Osteocyte (in vitro differentiated cells): ENCODE data around the gene SORCS1. TPM values are rescaled to one million over a fixed set of nuclear protein-coding genes. Genes with fewer than 3 reads are reported as not detected.

Experiments
- DNase-seq: peaks from one replicate; pipeline ENCODE4 v3.0.0; 2021; ENCODE audit warnings: mixed read lengths; ENCODE audit not compliant: unreplicated experiment; ENCODE audit errors: extremely low spot score
- H3K27ac Mint-ChIP-seq: one replicate; pipeline ENCODE4 v1.8.0; 2021; ENCODE audit warnings: mild to moderate bottlenecking, mixed read lengths; ENCODE audit not compliant: unreplicated experiment
- H3K27me3 Mint-ChIP-seq: one replicate; pipeline ENCODE4 v1.8.0; 2021; ENCODE audit warnings: mixed read lengths; ENCODE audit not compliant: unreplicated experiment
- H3K36me3 Mint-ChIP-seq: one replicate; pipeline ENCODE4 v1.8.0; 2021; ENCODE audit warnings: mixed read lengths; ENCODE audit not compliant: unreplicated experiment
- H3K4me1 Mint-ChIP-seq: one replicate; pipeline ENCODE4 v1.8.0; 2021; ENCODE audit warnings: mixed read lengths; ENCODE audit not compliant: unreplicated experiment
- H3K4me3 Mint-ChIP-seq: one replicate; pipeline ENCODE4 v1.8.0; 2021; ENCODE audit warnings: mild to moderate bottlenecking, moderate library complexity, mixed read lengths; ENCODE audit not compliant: unreplicated experiment
- H3K9me3 Mint-ChIP-seq: one replicate; pipeline ENCODE4 v1.8.0; 2021; ENCODE audit warnings: mixed read lengths; ENCODE audit not compliant: unreplicated experiment
- total RNA-seq: library from RNA; stranded (reverse); gene quantifications from 2 replicates; pipeline ENCODE4 v1.2.1, GENCODE V29; 2021
- TF ChIP-seq, protein P1 (sequence below): fragments of 200-600 bp; sonication (generic); IDR thresholded peaks from 2 replicates; pipeline ENCODE4 v1.5.0; 2021; ENCODE audit warnings: antibody characterized with exemption, mild to moderate bottlenecking, moderate library complexity

The SORCS1 gene
- total RNA-seq, 1 donor from 2014 or later, result not detected

DNA sequence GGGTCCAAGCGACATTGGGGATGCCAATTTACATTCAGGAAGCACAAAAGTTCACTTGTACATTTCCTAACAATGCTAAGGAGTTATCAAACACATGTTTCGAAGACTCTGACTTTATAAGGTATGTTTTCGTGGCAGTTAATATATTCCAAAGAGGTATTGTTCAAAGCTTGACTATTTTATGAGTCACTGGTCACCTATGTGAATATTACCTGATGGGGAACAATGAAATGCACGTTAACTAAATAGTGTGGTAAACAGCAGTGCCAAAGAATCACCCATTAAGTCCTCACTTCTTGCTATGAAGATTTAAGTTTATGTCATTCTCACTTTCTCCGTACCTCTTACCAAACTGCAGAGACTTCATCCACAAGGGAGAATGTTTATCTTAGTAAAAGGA lies 550.2 kb downstream of the SORCS1 start:
- no peak overlapping the region for H3K27ac Mint-ChIP-seq
- no peak overlapping the region for H3K4me3 Mint-ChIP-seq
- no peaks in the 10 kb centered on the region for H3K9me3 Mint-ChIP-seq
- no peaks in the 10 kb centered on the region for H3K36me3 Mint-ChIP-seq
- TF ChIP-seq, protein P1, sequence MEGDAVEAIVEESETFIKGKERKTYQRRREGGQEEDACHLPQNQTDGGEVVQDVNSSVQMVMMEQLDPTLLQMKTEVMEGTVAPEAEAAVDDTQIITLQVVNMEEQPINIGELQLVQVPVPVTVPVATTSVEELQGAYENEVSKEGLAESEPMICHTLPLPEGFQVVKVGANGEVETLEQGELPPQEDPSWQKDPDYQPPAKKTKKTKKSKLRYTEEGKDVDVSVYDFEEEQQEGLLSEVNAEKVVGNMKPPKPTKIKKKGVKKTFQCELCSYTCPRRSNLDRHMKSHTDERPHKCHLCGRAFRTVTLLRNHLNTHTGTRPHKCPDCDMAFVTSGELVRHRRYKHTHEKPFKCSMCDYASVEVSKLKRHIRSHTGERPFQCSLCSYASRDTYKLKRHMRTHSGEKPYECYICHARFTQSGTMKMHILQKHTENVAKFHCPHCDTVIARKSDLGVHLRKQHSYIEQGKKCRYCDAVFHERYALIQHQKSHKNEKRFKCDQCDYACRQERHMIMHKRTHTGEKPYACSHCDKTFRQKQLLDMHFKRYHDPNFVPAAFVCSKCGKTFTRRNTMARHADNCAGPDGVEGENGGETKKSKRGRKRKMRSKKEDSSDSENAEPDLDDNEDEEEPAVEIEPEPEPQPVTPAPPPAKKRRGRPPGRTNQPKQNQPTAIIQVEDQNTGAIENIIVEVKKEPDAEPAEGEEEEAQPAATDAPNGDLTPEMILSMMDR, result no peak
- no peaks in the 10 kb centered on the region for H3K27me3 Mint-ChIP-seq
- DNase-seq, result no peak
- H3K4me1 Mint-ChIP-seq, result no peaks in the 10 kb centered on the region

DNA sequence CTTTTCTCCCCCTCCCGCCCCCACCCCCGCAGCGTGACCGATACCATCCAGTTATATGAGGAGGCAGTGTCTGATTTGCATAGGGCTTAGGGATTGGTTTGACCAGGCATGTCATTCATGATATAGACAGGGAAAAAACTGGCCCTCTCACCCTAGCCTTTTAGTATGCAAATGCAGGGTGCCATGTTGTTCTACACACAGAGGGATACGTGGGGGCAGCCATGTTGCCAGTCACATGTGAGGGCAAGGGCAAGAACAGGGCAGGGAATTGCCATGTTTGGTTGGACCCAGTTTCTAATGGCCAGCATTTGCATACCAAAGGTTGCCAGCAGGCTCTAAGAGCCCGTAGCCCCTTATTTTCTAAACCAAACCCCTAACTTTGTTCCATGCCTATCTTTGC lies 552.1 kb downstream of the SORCS1 start:
- TF ChIP-seq, protein P1, result no peak
- Mint-ChIP-seq H3K27me3 (no peaks in the 10 kb centered on the region), H3K9me3 (no peaks in the 10 kb centered on the region), H3K4me1 (no peaks in the 10 kb centered on the region), H3K36me3 (no peaks in the 10 kb centered on the region), H3K4me3 (no peak overlapping the region), H3K27ac (no peak overlapping the region)
- no peak for DNase-seq

DNA sequence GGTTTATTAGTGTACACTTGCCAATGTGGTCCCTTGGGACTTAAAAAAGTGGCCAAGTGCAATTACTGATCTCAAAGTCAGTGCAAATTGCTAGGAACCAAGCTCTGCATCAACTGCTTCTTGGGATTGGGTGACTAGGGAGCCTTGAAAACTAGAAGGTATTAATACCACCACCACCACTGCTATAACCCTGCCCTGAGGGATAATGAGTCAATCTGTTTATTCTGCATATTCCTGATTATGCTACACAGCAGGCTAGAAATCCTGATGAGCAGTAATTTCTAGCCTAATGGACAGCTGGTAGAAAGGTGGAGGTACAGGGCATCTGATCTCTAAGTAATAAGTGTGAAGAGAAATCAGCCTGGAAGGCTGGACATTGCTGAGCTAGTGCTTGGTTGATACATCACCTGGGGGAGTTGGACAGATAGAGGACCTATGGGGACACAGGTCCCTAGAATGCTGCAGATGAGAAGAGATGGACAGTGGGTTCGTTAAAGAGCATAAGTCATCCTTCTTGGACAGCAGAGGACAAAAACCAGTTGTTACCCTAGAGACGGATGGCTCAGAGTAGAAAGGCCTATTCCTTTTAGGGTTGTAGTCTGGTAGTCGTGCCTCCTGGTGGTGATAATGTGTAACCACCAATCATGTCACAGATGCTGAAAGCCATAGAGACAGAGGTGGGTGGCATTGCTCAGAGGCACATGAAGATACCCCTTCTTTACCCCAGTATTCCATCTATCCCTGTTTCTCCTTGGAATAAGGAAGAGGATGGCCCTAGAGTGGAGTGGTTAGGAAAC lies 554.8 kb downstream of the SORCS1 start:
- Mint-ChIP-seq H3K4me3 (no peak overlapping the region), H3K9me3 (no peaks in the 10 kb centered on the region), H3K27me3 (no peaks in the 10 kb centered on the region), H3K27ac (no peak overlapping the region), H3K4me1 (no peaks in the 10 kb centered on the region), H3K36me3 (no peaks in the 10 kb centered on the region)
- TF ChIP-seq, protein P1, result peak; percentile 22
- no peak for DNase-seq

DNA sequence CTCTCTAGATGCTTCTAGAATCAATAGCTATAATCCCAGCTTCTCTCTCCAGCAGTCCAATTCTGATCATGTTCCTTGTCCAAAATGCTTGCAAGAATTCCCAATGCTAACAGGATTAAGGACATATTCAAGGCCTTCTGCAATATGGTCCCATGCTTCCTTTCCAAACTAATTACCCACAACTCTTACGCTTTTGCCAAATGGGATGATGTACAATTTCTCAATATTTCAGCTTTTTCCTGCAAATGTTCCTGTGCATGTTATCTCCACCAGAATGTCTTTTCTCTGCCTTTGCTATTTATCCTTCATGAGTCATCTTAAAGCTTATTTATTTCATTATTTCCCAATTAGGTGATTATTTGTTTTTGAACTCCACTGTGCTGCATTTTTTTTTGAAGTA lies 556.4 kb downstream of the SORCS1 start:
- TF ChIP-seq, protein P1, result no peak
- Mint-ChIP-seq H3K4me1 (no peaks in the 10 kb centered on the region), H3K27me3 (no peaks in the 10 kb centered on the region), H3K36me3 (no peaks in the 10 kb centered on the region), H3K4me3 (no peak overlapping the region), H3K27ac (no peak overlapping the region), H3K9me3 (no peaks in the 10 kb centered on the region)
- DNase-seq, result no peak

DNA sequence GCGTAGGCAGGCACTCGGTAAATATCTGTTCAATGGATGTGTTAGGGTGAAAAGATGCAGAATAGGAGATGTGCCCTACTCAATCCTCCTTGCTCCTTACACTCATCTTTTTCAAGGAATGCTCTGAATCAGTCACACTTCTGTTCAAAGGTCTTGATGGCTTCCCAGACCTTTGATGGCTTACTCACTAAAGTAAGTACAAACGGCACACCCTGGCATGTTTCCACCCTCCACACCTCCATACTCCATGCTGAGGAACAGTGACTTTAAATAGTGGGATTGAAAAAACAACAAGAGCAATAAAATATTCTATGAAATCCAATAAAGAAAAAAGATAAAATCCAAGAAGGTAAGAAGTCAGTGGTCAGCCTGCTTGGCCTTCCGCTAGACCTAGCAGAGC lies 569.2 kb downstream of the SORCS1 start:
- Mint-ChIP-seq H3K27ac (no peak overlapping the region), H3K27me3 (peaks cover 2% of the 10 kb centered on the region), H3K4me1 (no peaks in the 10 kb centered on the region), H3K36me3 (no peaks in the 10 kb centered on the region), H3K9me3 (no peaks in the 10 kb centered on the region), H3K4me3 (no peak overlapping the region)
- no peak for DNase-seq
- TF ChIP-seq, protein P1, result no peak
